Stimulated activated naive CD8-positive, alpha-beta T cell treated with anti-CD3 and anti-CD28 coated beads, Interleukin-15, Interleukin-2, amounts not matched to agents 100 ng/mL and 50 ng/mL, for 24 hours (primary cell): Measurements from ENCODE around the gene XRRA1.
"Not testable (repeated sequence)": the region's sequence is repeated elsewhere in the genome, so short reads cannot be mapped to it uniquely, and the experiment has no call there.

ENCODE experiments used
- H3K27ac Mint-ChIP-seq: one replicate; pipeline ENCODE4 v1.8.0; 2021; ENCODE audit warnings: mild to moderate bottlenecking, mixed read lengths
- H3K27me3 Mint-ChIP-seq: one replicate; pipeline ENCODE4 v1.8.0; 2021; ENCODE audit warnings: mixed read lengths
- H3K36me3 Mint-ChIP-seq: one replicate; pipeline ENCODE4 v1.8.0; 2021; ENCODE audit warnings: low read depth, mixed read lengths
- H3K4me1 Mint-ChIP-seq: one replicate; pipeline ENCODE4 v1.8.0; 2021; ENCODE audit warnings: low read depth, mixed read lengths
- H3K4me3 Mint-ChIP-seq: one replicate; pipeline ENCODE4 v1.8.0; 2021; ENCODE audit warnings: mild to moderate bottlenecking, mixed read lengths
- H3K9me3 Mint-ChIP-seq: one replicate; pipeline ENCODE4 v1.8.0; 2021; ENCODE audit warnings: mixed read lengths

The XRRA1 gene

GRCh38 chr11:74948898-74949752 is at the start of gene XRRA1, which contains the start of gene SPCS2:
TSS of gene XRRA1 (minus strand) at chr11:74949091. CDS start at chr11:74940878, 8,213 bp downstream.
TSS of gene SPCS2 (plus strand) at chr11:74949266. CDS start at chr11:74949286, 20 bp downstream.
- peak within 1 kb of the TSS; percentile 97 for H3K4me3 Mint-ChIP-seq

GRCh38 chr11:74992852-74993251 is 44.0 kb upstream of the XRRA1 start:
- Mint-ChIP-seq H3K9me3 (no peaks in the 10 kb centered on the region), H3K27ac (no peak overlapping the region), H3K36me3 (peaks cover 35% of the 10 kb centered on the region), H3K4me1 (peaks cover 32% of the 10 kb centered on the region), H3K4me3 (no peak overlapping the region), H3K27me3 (no peaks in the 10 kb centered on the region)

More at GRCh38 chr11:74948898-74949752, at the start of gene XRRA1, which contains the start of gene SPCS2:
- peaks cover 31% of the 10 kb centered on the region for H3K36me3 Mint-ChIP-seq
- H3K4me1 Mint-ChIP-seq: peaks cover 50% of the 10 kb centered on the region
- no peaks in the 10 kb centered on the region for H3K9me3 Mint-ChIP-seq
- no peaks in the 10 kb centered on the region for H3K27me3 Mint-ChIP-seq
- H3K27ac Mint-ChIP-seq: peak within 1 kb of the TSS; percentile 97

GRCh38 chr11:74990941-74991340 is 42.0 kb upstream of the XRRA1 start:
- Mint-ChIP-seq H3K36me3 (peaks cover 19% of the 10 kb centered on the region), H3K27ac (no peak overlapping the region), H3K27me3 (no peaks in the 10 kb centered on the region)

GRCh38 chr11:74990150-74990549 is 41.3 kb upstream of the XRRA1 start:
- H3K27ac Mint-ChIP-seq, H3K9me3 Mint-ChIP-seq, H3K27me3 Mint-ChIP-seq: not testable (repeated sequence)
- H3K4me1 Mint-ChIP-seq: peaks cover 32% of the 10 kb centered on the region
- peak overlapping the region; percentile 92 for H3K4me3 Mint-ChIP-seq
- H3K36me3 Mint-ChIP-seq: peaks cover 19% of the 10 kb centered on the region

More at GRCh38 chr11:74990941-74991340, 42.0 kb upstream of the XRRA1 start:
- Mint-ChIP-seq H3K4me1 (peaks cover 32% of the 10 kb centered on the region), H3K9me3 (no peaks in the 10 kb centered on the region), H3K4me3 (peak overlapping the region; percentile 92)

GRCh38 chr11:74989260-74989638 is 40.4 kb upstream of the XRRA1 start:
- peak overlapping the region; percentile 74 for H3K27ac Mint-ChIP-seq
- peak overlapping the region; percentile 92 for H3K4me3 Mint-ChIP-seq
- H3K27me3 Mint-ChIP-seq: no peaks in the 10 kb centered on the region
- H3K4me1 Mint-ChIP-seq: peaks cover 32% of the 10 kb centered on the region
- peaks cover 16% of the 10 kb centered on the region for H3K36me3 Mint-ChIP-seq
- no peaks in the 10 kb centered on the region for H3K9me3 Mint-ChIP-seq

- no peaks in the 10 kb centered on the region for H3K9me3 Mint-ChIP-seq
- H3K36me3 Mint-ChIP-seq: peaks cover 11% of the 10 kb centered on the region
- H3K27ac Mint-ChIP-seq: peak within 1 kb of the TSS; percentile 74
- peak within 1 kb of the TSS; percentile 92 for H3K4me3 Mint-ChIP-seq
- H3K4me1 Mint-ChIP-seq: peaks cover 32% of the 10 kb centered on the region
- no peaks in the 10 kb centered on the region for H3K27me3 Mint-ChIP-seq
Measured at GRCh38 chr11:74988541-74989259, 39.8 kb upstream of the XRRA1 start, which contains the start of gene NEU3. TSS of gene NEU3 (plus strand) at chr11:74988933. CDS start at chr11:74989061, 128 bp downstream.

GRCh38 chr11:74984730-74985129 is 35.8 kb upstream of the XRRA1 start:
- Mint-ChIP-seq H3K36me3 (peaks cover 7% of the 10 kb centered on the region), H3K27ac (no peak overlapping the region), H3K27me3 (no peaks in the 10 kb centered on the region), H3K4me1 (peaks cover 5% of the 10 kb centered on the region), H3K4me3 (no peak overlapping the region), H3K9me3 (no peaks in the 10 kb centered on the region)

GRCh38 chr11:74984070-74984469 is 35.2 kb upstream of the XRRA1 start:
- no peaks in the 10 kb centered on the region for H3K27me3 Mint-ChIP-seq
- H3K9me3 Mint-ChIP-seq: no peaks in the 10 kb centered on the region
- no peak overlapping the region for H3K27ac Mint-ChIP-seq
- H3K36me3 Mint-ChIP-seq: peaks cover 7% of the 10 kb centered on the region
- no peak overlapping the region for H3K4me3 Mint-ChIP-seq
- no peaks in the 10 kb centered on the region for H3K4me1 Mint-ChIP-seq

GRCh38 chr11:74981888-74982287 is 33.0 kb upstream of the XRRA1 start:
- H3K4me3 Mint-ChIP-seq: no peak overlapping the region
- no peaks in the 10 kb centered on the region for H3K9me3 Mint-ChIP-seq
- H3K27me3 Mint-ChIP-seq: no peaks in the 10 kb centered on the region
- no peaks in the 10 kb centered on the region for H3K4me1 Mint-ChIP-seq
- peaks cover 21% of the 10 kb centered on the region for H3K36me3 Mint-ChIP-seq
- no peak overlapping the region for H3K27ac Mint-ChIP-seq

- H3K4me3 Mint-ChIP-seq: no peak overlapping the region
- no peaks in the 10 kb centered on the region for H3K4me1 Mint-ChIP-seq
- H3K27ac Mint-ChIP-seq: no peak overlapping the region
- H3K9me3 Mint-ChIP-seq: no peaks in the 10 kb centered on the region
- peaks cover 29% of the 10 kb centered on the region for H3K36me3 Mint-ChIP-seq
- H3K27me3 Mint-ChIP-seq: no peaks in the 10 kb centered on the region
Measured at GRCh38 chr11:74980634-74981033, 31.7 kb upstream of the XRRA1 start.

- no peaks in the 10 kb centered on the region for H3K4me1 Mint-ChIP-seq
- no peak overlapping the region for H3K4me3 Mint-ChIP-seq
- H3K27me3 Mint-ChIP-seq: no peaks in the 10 kb centered on the region
- H3K27ac Mint-ChIP-seq: no peak overlapping the region
- no peaks in the 10 kb centered on the region for H3K9me3 Mint-ChIP-seq
- H3K36me3 Mint-ChIP-seq: peaks cover 53% of the 10 kb centered on the region
Measured at GRCh38 chr11:74978041-74978440, 29.1 kb upstream of the XRRA1 start.

- H3K36me3 Mint-ChIP-seq: peaks cover 74% of the 10 kb centered on the region
- H3K27me3 Mint-ChIP-seq: no peaks in the 10 kb centered on the region
- H3K9me3 Mint-ChIP-seq: no peaks in the 10 kb centered on the region
- H3K4me3 Mint-ChIP-seq: no peak overlapping the region
- H3K27ac Mint-ChIP-seq: no peak overlapping the region
- no peaks in the 10 kb centered on the region for H3K4me1 Mint-ChIP-seq
Measured at GRCh38 chr11:74971424-74971823, 22.5 kb upstream of the XRRA1 start.

- Mint-ChIP-seq H3K27me3 (no peaks in the 10 kb centered on the region), H3K4me1 (no peaks in the 10 kb centered on the region), H3K9me3 (no peaks in the 10 kb centered on the region), H3K4me3 (no peak overlapping the region), H3K36me3 (peaks cover 75% of the 10 kb centered on the region), H3K27ac (no peak overlapping the region)
Measured at GRCh38 chr11:74970852-74971395, 22.0 kb upstream of the XRRA1 start.

GRCh38 chr11:74966651-74967050 is 17.8 kb upstream of the XRRA1 start:
- H3K4me3 Mint-ChIP-seq: no peak overlapping the region
- no peaks in the 10 kb centered on the region for H3K9me3 Mint-ChIP-seq
- peaks cover 16% of the 10 kb centered on the region for H3K4me1 Mint-ChIP-seq
- no peaks in the 10 kb centered on the region for H3K27me3 Mint-ChIP-seq
- H3K27ac Mint-ChIP-seq: no peak overlapping the region
- H3K36me3 Mint-ChIP-seq: peaks cover 69% of the 10 kb centered on the region

- peaks cover 67% of the 10 kb centered on the region for H3K4me1 Mint-ChIP-seq
- not testable (repeated sequence) for H3K4me3 Mint-ChIP-seq, H3K27ac Mint-ChIP-seq, H3K9me3 Mint-ChIP-seq, H3K27me3 Mint-ChIP-seq
- H3K36me3 Mint-ChIP-seq: peaks cover 76% of the 10 kb centered on the region
Measured at GRCh38 chr11:74960128-74960527, 11.2 kb upstream of the XRRA1 start.
